CD4-positive, alpha-beta T cell (primary cell): Measurements from ENCODE around the gene GALNT10. TPM values are rescaled to one million over a fixed set of nuclear protein-coding genes. Genes with fewer than 3 reads are reported as not detected.

Experiments
- ATAC-seq: fragments of 200-7000 bp; cut with Tn5 transposase; one replicate; pipeline ENCODE4 v1.10.0; 2022; ENCODE audit warnings: mild to moderate bottlenecking; ENCODE audit not compliant: poor library complexity
- CTCF ChIA-PET: fragments of 350-600 bp; sonication (Branson Sonifier 250); formaldehyde crosslinking; loops from one replicate; lab custom pipeline; 2021; ENCODE audit warnings: antibody characterized with exemption, inconsistent platforms; lab: Charles Lee
- POLR2A ChIA-PET: fragments of 350-600 bp; sonication (Branson Sonifier 250); formaldehyde crosslinking; loops from one replicate; lab custom pipeline; 2021; ENCODE audit warnings: antibody characterized with exemption, inconsistent platforms; lab: Charles Lee
- DNase-seq, 14 experiments: peaks; one replicate each; pipeline ENCODE4 v3.0.0-alpha.2; 2013 to 2020; ENCODE audit warnings: mixed read lengths in 2 of 14
- H3K27ac ChIP-seq, 2 donors: one replicate each; pipeline versions ENCODE4 v1.5.1 to v1.7.0; 2013; ENCODE audit warnings: low read length in 2 of 2, low read depth in 1 of 2, mild to moderate bottlenecking in 1 of 2
- H3K27me3 ChIP-seq, 2 experiments: 1 replicate in 1 of 2; 2 replicates in 1 of 2; pipeline versions ENCODE4 v1.6.1 to v1.7.0; 2013; ENCODE audit warnings: low read length in 2 of 2, control low read depth in 1 of 2, mild to moderate bottlenecking in 1 of 2, moderate library complexity in 1 of 2; ENCODE audit not compliant: insufficient read depth in 2 of 2, control insufficient read depth in 1 of 2
- H3K36me3 ChIP-seq: one replicate; pipeline ENCODE4 v1.6.1; 2013; ENCODE audit warnings: low read length, control low read depth; ENCODE audit not compliant: insufficient read depth
- H3K4me1 ChIP-seq: one replicate; pipeline ENCODE4 v1.6.1; 2013; ENCODE audit warnings: low read length, control low read depth; ENCODE audit not compliant: insufficient read depth
- H3K4me3 ChIP-seq: one replicate; pipeline ENCODE4 v1.5.1; 2013; ENCODE audit warnings: mild to moderate bottlenecking, low read length, moderate library complexity
- H3K9me3 ChIP-seq, 2 experiments: 1 replicate in 1 of 2; 2 replicates in 1 of 2; pipeline versions ENCODE4 v1.6.1 to v1.7.0; 2013; ENCODE audit warnings: low read length in 2 of 2, mild to moderate bottlenecking in 2 of 2, control low read depth in 1 of 2, moderate library complexity in 1 of 2; ENCODE audit not compliant: control insufficient read depth in 1 of 2, insufficient read depth in 1 of 2
- H3K27ac Mint-ChIP-seq: one replicate; pipeline ENCODE4 v1.8.0; 2020; ENCODE audit warnings: mixed read lengths
- H3K27me3 Mint-ChIP-seq: one replicate; pipeline ENCODE4 v1.8.0; 2021; ENCODE audit warnings: mixed read lengths
- H3K36me3 Mint-ChIP-seq: one replicate; pipeline ENCODE4 v1.8.0; 2021; ENCODE audit warnings: low read depth, mixed read lengths
- H3K4me1 Mint-ChIP-seq: one replicate; pipeline ENCODE4 v1.8.0; 2021; ENCODE audit warnings: low read depth, mixed read lengths
- H3K4me3 Mint-ChIP-seq: one replicate; pipeline ENCODE4 v1.8.0; 2020; ENCODE audit warnings: mild to moderate bottlenecking, mixed read lengths
- H3K9me3 Mint-ChIP-seq: one replicate; pipeline ENCODE4 v1.8.0; 2020; ENCODE audit warnings: mixed read lengths
- CTCF ChIP-seq: fragments of 200-600 bp; IDR thresholded peaks from one replicate; pipeline ENCODE4 v1.8.0; 2022; ENCODE audit warnings: antibody characterized with exemption, mild to moderate bottlenecking
- intact Hi-C, 2 experiments: fragments of 100-400 bp; cut with DNase I in 1 of 2; cut with micrococcal nuclease in 1 of 2; formaldehyde crosslinking; loops; one replicate each; pipeline versions ENCODE4 v1.15.1 to v1.9.0; 2023 to 2025; cut with DNase I, micrococcal nuclease
- total RNA-seq, 174 experiments: library from RNA in 2 of 174; stranded (reverse) in 2 of 174; gene quantifications; one replicate each; pipeline ENCODE4 v1.2.3 and lab custom pipeline; 2021 to 2026

The GALNT10 gene
- total RNA-seq, 2 experiments from 2014 or later: 21.7 to 23.0 TPM

DNA sequence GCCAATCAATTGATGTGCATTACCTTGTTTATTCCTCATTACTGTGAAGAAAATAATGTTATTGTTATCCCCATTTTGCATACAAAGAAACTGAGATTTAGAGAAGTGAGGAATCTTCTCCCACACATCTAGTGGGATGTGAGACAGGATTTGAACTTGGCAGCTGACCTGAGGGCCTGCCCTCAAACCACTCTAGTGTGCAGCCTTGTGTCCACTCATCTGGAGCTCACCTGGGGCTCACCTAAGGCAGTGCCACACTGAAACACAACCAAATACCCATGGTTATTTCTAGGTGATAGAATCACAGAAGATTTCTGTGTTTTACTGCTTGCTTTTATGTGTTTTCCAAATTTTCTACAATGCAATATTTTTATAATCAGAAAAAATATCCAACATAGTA, 160.6 kb downstream of the GALNT10 start:
- Mint-ChIP-seq H3K9me3 (no peaks in the 10 kb centered on the region), H3K27me3 (no peaks in the 10 kb centered on the region), H3K4me3 (no peak overlapping the region), H3K27ac (no peak overlapping the region), H3K36me3 (peaks cover 11% of the 10 kb centered on the region), H3K4me1 (no peaks in the 10 kb centered on the region)
- CTCF ChIA-PET: no interaction called here
- TF ChIP-seq CTCF: no peak
- H3K27ac ChIP-seq: no peak overlapping the region
- no peaks in the 10 kb centered on the region for H3K36me3 ChIP-seq
- no peaks in the 10 kb centered on the region for H3K27me3 ChIP-seq
- no peak overlapping the region for H3K4me3 ChIP-seq
- DNase-seq (no peak), ATAC-seq (no peak)
- intact Hi-C loops: no loop called here
- H3K9me3 ChIP-seq: no peaks in the 10 kb centered on the region
- peaks cover 6% of the 10 kb centered on the region for H3K4me1 ChIP-seq
- POLR2A ChIA-PET: no interaction called here

DNA sequence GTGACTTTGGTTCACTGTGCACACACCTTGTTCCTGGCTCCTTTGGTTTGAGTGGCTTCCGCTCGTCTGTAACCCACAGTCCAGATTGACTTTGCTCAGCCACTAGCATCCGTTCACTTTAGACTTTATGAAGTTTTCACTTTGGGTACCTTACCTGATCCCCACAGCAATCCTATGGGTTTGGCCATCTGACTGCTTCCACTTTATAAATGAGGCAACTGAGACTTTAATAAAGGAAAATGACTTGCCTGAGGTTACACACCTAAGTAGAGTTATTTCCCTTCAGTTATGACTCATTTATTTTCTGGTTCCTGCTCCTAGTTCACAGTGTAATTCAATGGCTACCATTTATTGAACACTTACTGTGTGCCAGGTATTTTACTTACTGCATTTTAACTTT, 161.0 kb downstream of the GALNT10 start:
- Mint-ChIP-seq H3K4me3 (no peak overlapping the region), H3K36me3 (peaks cover 11% of the 10 kb centered on the region), H3K4me1 (no peaks in the 10 kb centered on the region), H3K27ac (no peak overlapping the region), H3K9me3 (no peaks in the 10 kb centered on the region), H3K27me3 (no peaks in the 10 kb centered on the region)
- H3K4me3 ChIP-seq: no peak overlapping the region
- ATAC-seq: no peak
- intact Hi-C loops: no loop called here
- no peaks in the 10 kb centered on the region for H3K27me3 ChIP-seq
- H3K4me1 ChIP-seq: peaks cover 6% of the 10 kb centered on the region
- DNase-seq: no peak
- no peak overlapping the region for H3K27ac ChIP-seq
- H3K9me3 ChIP-seq: no peaks in the 10 kb centered on the region
- CTCF ChIA-PET: no interaction called here
- H3K36me3 ChIP-seq: no peaks in the 10 kb centered on the region
- no peak for TF ChIP-seq CTCF
- POLR2A ChIA-PET: no interaction called here

DNA sequence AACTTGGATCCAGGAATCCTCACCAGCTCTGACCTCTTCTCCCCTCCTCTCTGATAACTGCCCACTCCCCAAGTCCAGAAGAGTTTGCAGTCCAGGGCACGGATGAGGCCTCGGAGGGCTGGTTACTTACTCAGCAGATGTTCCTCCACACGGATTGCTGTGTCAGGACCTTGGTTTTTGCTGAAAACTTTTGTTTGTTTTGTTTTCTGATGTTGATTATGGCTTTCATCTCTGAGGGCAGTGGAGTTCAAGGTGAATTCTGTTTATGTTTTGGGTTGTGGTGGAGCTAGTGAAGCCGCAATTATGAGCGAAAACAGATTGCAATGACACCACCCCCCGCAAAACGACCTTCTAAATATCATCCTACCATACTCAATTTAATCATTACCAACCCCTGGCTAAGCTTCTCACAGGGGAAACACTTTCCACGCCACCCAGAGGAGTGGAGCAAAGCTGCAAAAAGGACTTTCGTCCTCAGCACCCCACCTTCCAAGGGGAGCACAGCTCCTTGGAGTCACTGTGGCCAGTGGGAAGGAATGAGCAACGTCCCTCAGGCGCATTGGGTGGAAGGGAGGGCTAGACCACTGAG, 162.5 kb downstream of the GALNT10 start:
- no peaks in the 10 kb centered on the region for H3K4me1 Mint-ChIP-seq
- H3K4me3 Mint-ChIP-seq: no peak overlapping the region
- H3K27me3 Mint-ChIP-seq: no peaks in the 10 kb centered on the region
- TF ChIP-seq CTCF: no peak
- Histone ChIP-seq H3K27ac (no peak overlapping the region), H3K4me3 (no peak overlapping the region), H3K9me3 (no peaks in the 10 kb centered on the region), H3K27me3 (no peaks in the 10 kb centered on the region), H3K4me1 (peaks cover 6% of the 10 kb centered on the region), H3K36me3 (peaks cover 2% of the 10 kb centered on the region)
- DNase-seq: no peak
- ChIA-PET CTCF (interaction anchor here (0.5 kb wide), 1 partner anchor 801 kb away, joined by 4 read pairs; no protein-coding TSS in a partner anchor), POLR2A (no interaction called here)
- H3K27ac Mint-ChIP-seq: no peak overlapping the region
- ATAC-seq: no peak
- peaks cover 11% of the 10 kb centered on the region for H3K36me3 Mint-ChIP-seq
- H3K9me3 Mint-ChIP-seq: no peaks in the 10 kb centered on the region
- intact Hi-C loops: no loop called here
